Eye (tissue), 1 donor: Measurements from ENCODE around the gene HEXIM2.
A peak's percentile ranks its signal among the peaks of the same experiment; 100 is the strongest.
"Not testable (repeated sequence)": the region's sequence is repeated elsewhere in the genome, so short reads cannot be mapped to it uniquely, and the experiment has no call there.

Source experiments
- DNase-seq: peaks from one replicate; pipeline ENCODE4 v3.0.0-alpha.2; 2015

Gene HEXIM2

DNA sequence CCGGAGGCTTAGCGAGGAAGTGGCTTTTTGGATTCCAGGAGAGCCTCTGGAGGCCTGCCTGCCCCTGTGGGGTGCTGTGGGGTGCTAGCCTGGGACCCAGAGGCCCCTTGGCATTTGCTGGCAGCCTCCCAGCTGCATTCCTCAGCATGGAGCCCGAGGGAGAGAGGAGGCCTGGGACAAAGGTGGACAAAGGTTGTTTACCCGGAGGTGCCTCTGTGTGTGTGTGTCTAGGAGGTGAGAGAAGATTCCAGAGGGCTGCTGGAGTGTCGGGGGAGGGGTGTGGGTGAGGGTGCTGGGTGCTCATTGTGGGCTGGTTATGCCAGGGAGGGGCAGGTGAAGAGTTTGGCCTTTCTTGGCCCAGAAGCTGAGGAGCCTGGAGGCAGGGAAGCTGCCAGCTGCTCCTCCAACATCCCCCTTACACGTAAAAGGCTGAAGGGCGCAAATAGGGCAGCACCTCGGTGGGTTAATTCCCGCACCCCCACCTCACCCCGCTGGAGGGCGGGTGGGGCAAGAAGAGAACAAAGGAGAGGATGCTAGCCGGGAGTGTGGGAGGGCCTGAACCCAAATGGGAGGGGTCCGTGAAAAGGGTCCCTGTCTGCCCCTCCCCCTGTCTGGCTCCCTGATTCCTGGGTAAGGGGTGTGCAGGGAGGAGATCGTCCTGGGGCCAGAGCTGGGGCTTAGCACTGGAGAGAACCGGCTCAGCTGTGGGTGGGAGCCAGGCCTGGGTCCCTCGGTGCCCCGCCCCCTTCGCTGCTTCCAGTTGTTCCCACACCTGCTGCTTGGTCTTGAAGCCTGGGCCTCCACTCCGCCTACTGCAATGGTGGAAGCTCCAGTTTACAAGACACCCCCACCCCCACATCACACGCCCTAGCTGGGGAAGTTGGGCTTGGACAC is 9.9 kb downstream of the HEXIM2 start:
- DNase-seq: peak; percentile 91

DNA sequence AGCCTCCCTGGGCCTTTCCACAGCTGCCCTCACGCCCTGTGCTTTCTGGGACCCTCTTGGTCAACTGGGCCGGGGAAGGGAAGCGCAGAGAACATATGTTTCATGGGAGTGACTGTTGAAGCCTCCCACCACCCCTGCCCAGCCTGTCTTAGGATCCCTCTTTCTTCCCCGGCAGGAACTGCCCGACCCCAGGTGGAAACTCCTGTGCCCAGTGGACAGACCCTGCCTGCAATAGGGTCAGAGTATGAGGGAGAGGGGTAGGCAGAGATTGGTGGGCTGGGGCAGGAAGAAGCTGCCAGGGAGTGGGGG is 10.5 kb downstream of the HEXIM2 start:
- DNase-seq: no peak

DNA sequence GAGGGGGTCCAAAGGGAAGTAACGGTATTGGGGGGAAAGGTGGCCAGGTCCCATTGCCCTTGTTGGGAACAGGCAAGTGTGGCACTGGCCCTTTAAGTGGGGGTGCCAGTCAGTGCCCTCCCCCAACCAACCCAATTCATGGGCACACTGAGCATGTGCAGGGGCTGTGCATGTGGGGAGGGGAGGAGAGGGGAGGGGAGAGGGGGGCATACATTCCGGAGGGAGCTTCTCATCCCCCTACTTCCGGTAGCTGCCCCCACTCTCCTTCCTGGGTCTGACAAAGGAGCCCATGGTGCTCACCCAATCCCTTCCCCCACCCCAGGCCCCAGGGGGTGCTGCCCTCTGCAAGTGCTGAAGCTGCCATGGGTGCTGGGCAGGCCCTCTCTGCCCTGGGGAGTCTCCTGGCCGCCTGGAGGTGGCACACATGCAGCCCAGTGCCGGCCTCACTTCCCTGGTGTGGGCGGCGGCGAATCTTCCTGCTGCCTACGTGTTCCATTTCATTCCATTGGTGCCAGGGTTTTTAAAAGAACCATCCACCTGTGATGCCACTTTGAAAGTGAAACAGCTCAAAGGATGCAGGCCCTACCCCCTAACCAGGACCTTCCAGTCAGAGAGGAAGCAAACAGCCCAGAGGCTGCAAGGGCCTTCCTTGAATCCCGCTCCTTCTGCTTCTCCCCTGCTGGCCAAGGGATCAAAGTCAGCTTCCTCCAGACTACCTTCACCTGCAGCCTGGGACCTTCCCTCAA is 11.0 kb downstream of the HEXIM2 start:
- DNase-seq: peak; percentile 93

DNA sequence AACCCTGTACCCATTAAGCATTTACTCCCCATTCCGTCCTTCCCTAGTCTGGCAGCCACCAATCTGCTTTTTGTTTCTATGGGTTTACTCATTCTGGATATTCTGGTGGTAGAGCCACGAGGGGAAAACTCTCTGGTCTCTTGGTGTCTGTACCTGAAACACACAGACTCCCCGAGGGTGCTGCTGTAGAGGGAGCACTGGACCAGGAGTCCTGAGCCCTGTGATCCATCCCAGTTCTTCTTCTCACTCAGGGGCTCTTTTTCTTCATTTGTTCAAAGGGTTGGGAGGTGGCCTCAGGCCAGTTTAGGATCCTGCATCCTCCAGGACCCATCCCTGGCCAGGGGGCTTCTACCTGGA is 14.1 kb downstream of the HEXIM2 start:
- DNase-seq: no peak

DNA sequence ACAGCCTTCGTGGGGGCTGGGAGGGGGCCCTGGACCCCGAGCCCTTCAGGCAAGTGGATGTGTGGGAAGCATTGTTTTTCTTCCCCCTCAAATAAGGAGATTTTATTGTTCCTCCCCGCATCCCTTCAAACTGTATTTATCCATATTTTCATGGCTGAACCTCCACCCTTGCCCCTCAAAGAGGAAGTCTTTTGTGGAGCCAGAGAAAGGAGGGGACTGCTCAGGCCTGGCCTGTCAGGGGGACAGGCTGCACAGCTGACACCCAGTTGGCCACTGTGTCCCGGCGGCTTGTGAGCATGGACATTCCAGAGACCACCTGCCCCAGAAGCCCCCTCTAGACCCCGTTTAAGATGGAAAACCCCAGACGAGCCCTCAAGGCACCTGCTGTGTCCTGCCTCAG is 15.9 kb downstream of the HEXIM2 start:
- no peak for DNase-seq

DNA sequence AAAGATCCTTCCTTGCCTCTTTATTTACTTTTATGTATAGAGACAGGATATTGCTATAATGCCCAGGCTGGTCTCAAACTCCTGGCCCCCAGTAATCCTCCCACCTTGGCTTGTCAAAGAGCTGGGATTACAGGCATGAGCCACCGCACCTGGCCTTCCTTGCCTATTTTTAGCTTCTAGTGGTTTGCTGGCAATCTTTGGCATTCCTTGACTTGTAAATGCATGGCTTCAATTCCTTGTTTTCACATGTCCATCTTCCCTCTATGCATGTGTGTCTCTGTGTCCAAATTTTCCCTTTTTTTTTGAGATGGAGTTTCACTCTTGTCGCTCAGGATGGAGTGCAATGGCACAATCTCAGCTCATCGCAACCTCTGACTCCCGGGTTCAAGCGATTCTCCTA is 22.5 kb downstream of the HEXIM2 start:
- no peak for DNase-seq

DNA sequence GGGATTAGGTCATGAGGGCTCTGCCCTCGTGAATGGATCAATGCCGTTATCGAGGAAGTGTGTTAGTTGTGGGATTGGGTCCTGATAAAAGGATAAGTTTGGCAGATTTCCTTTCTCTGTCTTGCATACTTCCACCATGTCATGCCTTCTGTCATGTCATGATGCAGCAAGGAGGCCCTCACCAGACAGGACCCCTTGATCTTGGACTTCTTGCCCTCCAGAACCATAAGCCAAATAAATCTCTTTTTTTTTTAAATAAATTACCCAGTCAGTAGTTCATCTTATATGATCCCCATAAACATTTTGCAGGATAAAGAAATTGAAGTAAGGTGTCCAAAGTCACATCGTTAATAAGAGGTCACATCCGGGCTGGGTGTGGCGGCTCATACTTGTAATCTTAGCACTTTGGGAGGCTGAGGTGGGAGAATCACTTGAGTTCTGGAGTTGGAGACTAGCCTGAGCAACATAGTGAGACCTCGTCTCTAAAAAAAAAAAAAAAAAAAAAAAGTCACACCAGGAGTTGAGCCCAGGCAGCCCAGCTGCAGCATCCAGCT is 25.2 kb downstream of the HEXIM2 start:
- DNase-seq: no peak

DNA sequence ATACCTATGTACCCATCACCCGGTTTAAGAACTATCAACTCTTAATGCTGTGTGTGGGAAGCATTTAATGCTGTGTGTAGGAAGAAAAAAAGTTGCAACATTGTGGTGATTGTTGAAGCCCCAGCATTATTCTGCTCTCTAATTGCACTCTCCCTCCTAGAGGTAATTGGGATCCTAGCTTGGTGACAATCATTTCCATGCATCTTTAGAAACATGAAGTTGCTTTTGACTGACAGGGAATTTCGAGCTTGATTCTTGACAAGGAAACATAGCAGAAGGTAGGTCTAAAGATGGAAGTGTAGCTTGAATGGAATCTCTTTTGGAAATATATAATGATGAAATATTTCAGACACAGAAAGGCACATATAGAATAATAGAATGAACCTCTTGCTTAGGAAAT is 27.3 kb downstream of the HEXIM2 start:
- DNase-seq: no peak

DNA sequence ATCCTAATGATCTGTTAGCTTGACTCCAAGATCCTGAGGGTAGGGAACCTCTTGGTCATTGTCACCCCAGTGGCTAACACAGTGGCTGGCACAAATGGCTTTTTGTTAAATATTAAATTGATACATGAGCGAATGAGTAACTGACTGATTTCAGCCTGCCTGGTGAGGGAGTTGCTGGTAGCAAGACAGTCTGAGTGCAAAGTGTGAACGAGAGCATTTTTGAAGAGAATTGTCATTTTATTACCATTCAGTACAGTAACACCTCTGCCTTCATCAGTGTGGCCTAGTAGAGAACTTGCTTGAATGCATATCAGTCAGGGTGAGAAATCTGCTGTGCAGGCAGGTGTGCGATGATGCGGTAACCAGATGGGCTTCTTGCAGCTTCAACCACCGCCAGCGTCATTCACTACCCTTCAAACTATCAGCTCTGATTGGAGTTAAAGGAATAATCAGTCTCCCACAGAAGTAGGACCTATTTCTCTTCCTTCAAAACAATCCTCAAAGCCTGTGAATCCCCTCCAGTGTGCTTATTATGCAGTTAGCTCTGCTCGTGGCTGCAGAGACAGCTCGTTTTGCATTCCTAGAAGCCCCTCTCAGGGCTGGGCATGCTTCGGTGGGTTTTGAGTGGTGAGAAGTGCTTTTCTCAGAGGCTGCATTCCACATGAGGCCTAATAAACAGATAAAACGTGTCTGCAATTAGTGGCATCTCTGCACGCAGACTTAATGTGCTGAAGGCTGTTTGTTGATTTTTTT is 29.0 kb downstream of the HEXIM2 start:
- DNase-seq: peak; percentile 39

DNA sequence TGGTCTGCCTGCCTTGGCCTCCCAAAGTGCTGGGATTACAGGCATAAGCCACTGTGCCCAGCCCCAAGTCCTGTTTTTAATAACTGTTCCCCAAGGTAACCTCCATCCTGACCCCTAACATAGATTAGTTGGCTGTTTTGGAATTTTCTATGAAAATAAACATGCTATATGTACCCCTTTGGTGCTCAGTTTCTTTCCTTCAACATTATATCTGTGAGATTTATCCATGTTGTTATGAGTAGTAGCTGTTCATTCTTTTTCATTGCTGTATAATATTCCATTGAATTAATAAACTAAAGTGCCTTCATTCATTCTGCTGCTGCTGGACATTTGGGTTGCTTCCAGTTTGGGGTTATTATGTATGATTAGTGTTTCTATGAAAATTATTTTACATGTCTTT is 33.7 kb downstream of the HEXIM2 start:
- DNase-seq: no peak

DNA sequence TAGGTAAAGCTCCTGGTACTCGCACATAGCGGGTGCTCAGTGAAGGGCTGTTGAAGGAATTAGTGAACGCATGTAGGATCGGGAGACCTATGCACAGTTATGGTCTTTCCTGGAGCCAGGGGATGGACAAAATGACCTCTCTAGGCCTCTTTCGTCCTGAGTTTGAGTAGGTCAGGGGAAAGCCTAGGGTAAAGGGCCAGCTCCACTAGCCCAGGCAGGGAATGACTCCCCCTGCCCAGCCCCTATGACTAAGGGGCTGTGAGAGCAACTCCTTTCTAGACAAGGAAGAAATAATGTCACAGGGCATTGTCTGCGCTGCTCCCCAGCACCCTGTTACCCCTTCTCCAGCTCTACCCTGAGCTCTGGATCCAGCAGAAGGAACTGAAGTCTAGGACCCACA is 35.4 kb downstream of the HEXIM2 start:
- no peak for DNase-seq

DNA sequence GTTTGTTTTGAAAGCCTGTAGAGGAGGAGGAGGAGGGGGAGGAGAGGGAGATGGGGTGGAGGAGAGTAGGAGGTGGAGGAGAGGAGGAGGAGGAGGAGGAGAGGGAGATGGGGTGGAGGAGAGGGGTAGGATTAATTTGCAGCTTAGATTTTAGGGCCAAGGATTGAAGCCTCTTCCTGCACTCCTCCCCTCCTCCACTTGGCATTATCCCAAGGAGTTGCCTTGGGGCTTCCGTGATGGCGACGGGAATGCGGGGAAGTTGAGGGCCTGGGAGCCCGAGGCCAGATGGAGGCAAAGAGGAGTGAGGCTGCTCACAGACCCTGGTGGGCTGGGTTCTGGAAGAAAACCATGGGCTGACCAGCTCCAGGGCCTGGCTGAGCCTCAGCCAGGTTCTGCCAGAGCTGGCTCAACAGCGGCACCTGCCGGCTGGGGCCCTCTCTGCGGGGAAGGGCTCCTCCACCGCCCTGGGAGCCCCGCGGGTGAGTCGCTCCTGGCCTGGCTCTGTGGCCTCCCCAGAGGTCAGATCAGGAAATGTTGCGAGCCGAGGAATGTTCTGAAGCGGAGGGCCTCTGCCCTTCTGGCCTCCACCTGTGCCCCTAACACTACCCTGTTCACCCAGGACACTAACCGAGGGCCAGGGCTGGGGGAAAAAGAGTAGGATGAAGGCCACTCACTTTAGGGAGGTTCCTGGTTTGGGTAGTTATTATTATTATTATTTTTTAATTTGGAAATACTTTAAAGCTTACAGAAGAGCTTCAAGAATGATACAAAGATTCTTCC is 36.1 kb downstream of the HEXIM2 start:
- DNase-seq: peak; percentile 93

DNA sequence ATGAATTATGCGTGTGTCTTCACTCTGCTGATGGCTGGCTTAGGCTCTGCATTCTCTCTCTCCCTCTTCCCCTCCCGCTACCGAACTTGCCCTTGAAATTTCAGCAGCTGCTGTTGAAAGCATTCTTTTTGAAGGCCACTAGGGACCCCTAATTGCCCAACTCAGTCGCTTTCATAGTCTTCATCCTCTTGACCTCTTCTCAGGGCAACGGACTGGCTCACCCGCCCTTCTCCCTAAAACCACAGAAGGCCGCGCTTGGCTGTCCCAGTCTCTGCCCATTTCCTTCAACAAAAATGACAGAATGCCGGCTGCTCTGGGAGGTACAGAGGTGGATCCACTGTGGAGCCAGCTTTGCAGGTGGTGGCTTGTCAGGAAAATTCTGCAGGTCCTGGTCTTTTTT is 39.0 kb downstream of the HEXIM2 start:
- peak; percentile 72 for DNase-seq

DNA sequence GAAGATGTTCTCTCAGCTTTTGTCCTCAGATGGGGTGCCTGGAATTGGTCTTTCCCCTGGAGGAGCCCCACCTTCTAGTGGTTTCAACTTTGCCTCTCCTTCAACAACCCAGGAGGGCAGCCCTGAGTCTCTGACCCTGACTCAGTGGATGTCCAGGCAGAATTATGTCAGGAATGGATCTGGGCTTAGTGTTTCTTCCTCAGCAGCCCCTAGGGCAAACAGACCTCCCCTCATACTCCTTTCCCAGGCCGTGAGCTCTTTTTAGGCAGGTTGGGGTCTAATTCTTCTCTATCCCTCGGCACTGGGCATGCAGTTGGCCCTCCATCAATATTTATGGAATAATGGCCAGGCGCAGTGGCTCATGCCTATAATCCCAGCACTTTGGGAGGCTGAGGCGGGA is 39.8 kb downstream of the HEXIM2 start:
- no peak for DNase-seq

DNA sequence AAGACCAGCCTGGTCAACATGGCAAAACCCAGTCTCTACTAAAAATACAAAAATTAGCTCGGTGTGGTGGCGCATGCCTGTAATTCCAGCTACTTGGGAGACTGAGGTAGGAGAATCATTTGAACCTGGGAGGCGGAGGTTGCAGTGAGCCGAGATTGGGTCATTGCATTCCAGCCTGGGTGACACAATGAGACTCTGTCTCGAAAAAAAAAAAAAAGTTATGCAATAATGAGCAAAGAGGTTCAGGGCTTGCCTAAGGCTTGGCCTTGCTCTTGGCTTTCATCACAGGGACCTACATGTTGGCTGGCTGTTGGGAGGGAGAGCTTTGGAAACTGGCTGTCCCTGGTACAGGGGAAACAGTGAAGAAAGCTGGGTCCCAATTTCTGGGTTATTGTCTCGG is 40.2 kb downstream of the HEXIM2 start:
- not testable (repeated sequence) for DNase-seq

DNA sequence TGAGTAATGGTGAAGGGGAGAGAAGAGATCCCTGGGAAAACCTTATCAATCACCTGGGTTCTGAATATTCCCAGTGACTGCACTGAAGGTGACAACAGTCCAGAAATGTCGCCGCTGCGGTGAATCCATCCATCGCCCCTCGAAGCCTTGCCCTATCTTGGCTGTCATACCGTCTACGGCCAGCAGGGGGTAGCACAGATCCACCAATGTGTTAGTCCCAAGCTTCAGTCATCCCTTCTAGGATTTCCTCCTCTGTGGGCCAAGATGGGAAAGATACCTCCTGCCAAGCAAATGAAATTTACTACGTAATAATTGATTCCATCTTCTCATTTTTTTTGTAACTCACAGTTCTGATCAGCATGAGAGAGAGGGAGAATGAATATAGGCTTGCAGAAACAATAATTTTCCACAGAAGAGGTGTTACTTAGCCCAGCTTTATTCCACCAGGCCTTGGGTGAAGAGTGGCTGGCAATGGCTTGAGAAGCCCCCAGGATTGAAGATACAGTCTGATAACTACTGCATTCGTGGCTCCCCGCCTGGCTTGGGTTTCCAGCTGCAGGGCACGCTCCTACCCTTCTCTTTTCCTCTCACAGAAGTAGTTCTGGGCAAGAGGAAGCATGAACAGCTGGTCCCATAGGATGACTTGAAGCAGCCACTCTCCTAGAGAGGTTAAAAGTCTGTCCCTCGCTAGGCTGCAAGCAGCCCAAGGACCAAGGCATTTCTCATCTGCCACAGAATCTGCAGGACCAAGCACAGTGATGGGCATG is 57.4 kb downstream of the HEXIM2 start:
- DNase-seq: peak; percentile 97
